Left forelimb (tissue), 1 donor: Measurements from ENCODE around the gene SPPL2B.

Experiments
- DNase-seq: peaks from one replicate; pipeline ENCODE4 v3.0.0-alpha.2; 2018; ENCODE audit warnings: low spot score

Gene SPPL2B

DNA sequence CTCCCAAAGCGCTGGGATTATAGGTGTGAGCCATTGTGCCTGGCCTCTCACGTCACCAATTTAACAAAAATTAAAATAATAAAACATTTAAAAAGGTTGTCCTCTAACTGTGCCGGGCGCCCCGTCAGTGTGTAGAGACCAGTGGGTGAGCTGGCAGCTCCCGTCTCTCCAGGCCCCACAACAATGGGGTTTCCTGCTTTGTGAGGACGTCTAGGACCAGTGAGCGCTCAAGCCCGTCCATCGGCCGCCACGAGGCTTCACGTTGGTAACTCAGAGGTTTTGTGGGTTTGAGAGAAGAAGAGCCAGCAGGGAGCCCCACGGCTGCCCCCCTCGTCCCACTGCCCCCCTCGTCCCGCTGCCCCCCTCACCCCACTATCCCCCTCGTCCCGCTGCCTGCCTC, 4.8 kb upstream of the SPPL2B start:
- no peak for DNase-seq

DNA sequence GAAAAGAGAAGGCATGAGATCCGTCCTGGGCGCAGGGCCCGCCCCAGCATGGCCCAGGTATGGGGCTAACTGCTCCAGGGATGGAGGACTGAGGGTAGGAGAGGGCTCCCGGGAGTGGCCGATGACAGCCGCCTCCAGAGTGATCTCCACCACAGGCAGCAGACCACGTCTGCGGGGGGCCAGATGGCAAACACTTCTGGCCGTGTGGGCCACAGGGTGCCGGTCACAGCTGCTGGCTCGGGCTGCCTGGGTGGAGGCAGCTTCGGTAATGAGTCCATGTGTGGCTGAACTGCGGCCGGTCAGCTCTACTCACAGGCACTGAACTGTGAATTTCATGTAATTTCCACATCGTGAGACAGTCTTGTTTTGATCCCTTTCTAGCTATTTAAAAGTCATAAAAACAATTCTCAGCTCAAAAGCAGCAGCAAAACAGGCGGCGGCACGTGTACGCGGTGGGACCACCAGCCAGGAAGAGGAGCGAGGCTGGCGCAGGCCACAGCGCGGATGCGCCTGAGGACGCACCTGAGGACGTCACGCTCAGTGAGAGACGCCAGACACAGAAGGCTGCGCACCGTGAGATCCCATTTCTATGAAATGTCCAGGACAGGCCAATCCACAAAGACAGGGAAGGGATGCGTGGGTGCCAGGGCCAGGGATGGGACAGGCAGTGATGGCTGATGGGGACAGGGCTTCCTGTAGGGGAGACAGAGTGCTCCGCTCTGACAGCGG, 4.1 kb upstream of the SPPL2B start:
- DNase-seq = no peak

- DNase-seq = no peak
These were observed 3.0 kb upstream of the SPPL2B start for GRCh38 chr19:2325281-2326046.

DNA sequence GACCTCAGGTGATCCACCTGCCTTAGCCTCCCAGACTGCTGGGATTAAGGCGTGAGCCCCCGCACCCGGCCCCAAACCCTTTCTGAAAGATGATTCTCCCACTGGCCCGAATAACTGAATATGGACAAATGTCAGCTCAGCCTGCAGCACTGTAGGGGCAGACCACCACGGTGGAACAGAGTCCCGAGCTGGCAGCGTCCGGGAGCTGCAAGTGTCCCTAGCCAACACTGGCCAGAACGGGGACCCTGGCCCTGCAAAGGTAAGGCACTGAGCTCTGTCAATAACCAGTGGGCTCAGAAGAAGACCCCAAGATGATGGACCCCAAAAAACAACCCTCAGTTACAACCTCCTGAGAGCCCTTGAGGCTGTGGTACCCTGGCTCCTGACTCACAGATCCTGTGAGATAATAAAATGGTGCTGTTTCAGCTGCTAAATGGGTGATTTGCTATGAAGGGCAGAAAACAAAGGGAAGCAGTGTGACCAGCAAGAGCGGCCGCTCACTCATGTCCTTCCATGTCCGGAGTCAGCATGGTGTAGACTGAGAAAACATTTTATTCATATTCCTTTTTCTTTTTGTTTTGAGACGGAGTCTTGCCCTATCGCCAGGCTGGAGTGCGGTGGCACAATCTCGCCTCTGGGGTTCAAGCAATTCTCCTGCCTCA, 1.7 kb upstream of the SPPL2B start:
- DNase-seq = no peak

GRCh38 chr19:2327773-2328400, 597 bp upstream of the SPPL2B start:
- DNase-seq = no peak

- DNase-seq = no peak
These were observed 630 bp downstream of the SPPL2B start for GRCh38 chr19:2329149-2329478.

- DNase-seq = no peak
These were observed 1.0 kb downstream of the SPPL2B start for GRCh38 chr19:2329501-2329916.

GRCh38 chr19:2330255-2330631, 1.8 kb downstream of the SPPL2B start:
- no peak for DNase-seq

DNA sequence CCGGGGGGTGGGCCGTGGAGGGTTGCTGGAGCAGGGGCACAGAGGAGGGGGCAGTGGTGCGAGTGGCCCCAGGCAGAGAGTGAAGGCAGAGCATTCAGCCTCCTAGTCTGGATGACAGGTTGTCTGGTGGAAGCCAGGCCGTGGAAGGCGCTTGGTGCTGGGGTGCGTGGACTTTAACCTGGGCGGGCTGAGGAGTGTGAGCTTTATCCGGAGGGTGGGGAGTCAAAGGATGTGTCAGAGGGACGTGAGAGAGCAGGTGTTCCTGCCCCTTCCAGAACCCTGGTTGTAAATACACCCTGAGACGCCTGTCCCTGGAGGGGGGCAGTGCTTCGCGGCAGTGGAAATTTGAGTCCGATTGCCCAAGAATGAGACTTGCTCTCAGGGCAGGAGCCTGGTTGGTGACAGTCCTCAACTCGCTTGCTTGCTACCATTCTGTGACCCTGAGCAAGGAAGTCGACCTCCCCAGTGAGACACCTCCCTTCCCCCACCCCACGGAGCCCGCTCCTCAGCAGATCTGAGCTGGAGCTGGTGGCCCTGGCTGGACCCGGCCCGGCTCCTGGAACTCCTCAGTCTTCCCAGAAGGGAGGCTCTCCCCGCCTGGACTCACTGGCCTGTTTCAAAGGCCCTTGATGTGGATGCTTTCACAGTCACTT, 2.3 kb downstream of the SPPL2B start:
- no peak for DNase-seq

DNA sequence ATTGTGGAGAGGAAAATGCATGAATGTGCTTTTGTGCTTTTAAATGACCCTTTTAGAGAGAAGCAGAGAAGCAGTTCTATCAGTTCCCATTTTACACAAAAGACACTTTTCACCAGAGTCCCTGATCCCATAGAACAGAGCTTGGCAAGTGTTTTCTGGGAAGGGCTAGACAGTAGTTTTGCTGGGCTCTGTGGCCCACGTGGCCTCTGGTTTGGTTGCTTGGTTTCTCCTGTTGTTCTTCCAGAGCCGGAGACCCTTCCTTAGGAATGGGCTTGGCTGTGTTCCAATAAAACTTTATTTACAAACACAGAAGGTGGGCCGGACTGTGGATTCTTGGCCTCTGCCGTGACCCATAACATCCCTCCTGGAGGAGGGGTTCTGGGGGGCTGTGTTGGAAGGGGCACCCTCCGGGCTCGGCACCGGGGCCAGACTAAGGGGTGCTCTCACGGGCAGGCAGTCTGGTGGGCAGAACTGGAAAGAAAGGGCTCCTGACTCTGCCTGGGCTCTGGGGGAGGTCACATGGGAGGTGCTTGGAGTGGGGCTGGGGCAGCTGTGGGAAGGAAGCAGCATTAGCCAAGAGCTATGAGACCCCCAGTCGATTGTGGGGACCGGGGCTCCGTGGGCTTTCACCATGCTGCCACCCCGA, 3.2 kb downstream of the SPPL2B start:
- DNase-seq = no peak

GRCh38 chr19:2332341-2333026, 4.0 kb downstream of the SPPL2B start:
- no peak for DNase-seq

DNA sequence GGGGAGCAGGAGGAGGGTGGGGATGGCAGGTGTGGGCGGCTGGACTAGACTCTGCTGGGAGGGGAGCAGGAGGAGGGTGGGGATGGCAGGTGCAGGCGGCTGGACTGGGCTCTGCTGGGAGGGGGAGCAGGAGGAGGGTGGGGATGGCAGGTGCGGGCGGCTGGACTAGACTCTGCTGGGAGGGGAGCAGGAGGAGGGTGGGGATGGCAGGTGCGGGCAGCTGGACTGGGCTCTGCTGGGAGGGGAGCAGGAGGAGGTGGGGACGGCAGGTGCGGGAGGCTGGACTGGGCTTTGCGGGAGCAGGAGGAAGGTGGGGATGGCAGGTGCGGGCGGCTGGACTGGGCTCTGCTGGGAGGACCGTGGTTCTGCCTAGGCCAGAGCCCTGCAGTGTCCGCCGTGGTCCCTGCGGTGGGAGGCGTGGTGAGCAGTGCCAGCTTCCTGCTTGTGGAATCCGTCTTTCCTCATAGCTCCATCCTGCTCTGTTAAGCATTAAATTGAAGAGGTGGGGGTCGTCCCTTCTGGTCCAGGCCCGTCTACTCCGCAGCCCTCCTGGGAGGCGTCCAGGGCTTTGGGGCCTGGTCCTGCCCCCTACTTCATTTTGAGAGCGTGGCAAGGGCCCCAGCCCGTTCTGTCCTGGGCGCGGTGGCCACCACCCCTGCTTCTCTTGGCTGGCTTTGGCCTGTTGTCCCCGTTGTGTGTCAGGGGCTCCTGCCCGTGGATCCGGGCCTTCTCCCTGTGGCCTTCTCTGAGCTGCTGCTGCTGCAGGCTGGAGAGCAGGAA, 4.7 kb downstream of the SPPL2B start:
- no peak for DNase-seq

DNA sequence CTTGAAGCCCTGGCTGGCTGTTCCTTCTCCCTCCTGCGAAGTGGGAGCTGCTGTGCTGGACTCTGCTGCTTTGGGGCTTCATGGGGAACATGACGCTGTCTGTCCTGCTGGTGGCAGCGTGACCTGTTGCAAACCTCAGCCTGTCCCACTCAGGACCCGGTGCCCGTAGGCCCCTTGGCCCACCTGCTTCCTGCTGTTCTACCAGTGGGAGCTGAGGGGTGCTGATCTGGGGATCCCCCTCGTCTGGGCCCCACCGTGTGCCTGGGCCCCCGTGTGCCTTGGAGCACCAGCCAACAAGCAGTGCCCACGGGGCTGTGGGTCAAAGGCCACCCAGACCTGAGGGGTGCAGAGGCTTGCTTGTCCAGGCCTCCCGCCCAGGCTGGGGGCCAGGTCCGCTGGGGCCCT, 5.3 kb downstream of the SPPL2B start:
- no peak for DNase-seq

- no peak for DNase-seq
These were observed 5.9 kb downstream of the SPPL2B start for GRCh38 chr19:2334426-2334825.

DNA sequence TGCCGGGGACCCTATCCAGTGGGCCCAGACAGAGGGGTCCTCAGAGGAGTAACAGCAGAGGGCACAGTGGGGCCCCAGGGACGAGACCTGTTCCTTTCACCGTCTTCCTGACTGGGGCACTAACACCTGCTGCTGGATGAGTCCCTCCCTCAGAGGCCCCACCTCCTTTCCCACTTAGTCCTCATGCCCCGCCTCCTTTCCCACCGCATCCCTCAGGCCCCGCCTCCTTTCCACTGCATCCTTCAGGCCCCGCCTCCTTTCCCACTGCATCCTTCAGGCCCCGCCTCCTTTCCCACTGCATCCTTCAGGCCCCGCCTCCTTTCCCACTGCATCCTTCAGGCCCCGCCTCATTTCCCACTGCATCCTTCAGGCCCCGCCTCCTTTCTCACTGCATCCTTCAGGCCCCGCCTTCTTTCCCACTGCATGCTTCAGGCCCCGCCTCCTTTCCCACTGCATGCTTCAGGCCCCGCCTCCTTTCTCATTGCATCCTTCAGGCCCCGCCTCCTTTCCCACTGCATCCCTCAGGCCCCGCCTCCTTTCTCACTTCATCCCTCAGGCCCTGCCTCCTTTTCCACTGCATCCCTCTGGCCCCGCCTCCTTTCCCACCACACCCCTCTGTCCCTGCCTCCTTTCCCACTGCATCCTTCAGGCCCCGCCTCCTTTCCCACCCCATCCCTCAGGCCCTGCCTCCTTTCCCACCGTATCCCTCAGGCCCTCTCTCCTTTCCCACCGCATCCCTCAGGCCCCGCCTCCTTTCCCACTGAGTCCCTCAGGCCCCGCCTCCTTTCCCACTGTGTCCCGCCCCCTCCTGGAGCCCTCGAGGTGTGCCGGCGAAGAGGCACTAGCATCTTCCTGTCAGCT, 6.7 kb downstream of the SPPL2B start:
- DNase-seq = no peak

- no peak for DNase-seq
These were observed 7.4 kb downstream of the SPPL2B start for GRCh38 chr19:2335848-2336247.

- no peak for DNase-seq
These were observed 8.2 kb downstream of the SPPL2B start for GRCh38 chr19:2336528-2337328.

- no peak for DNase-seq
These were observed 8.8 kb downstream of the SPPL2B start for GRCh38 chr19:2337329-2337707.
